Epithelial cell of proximal tubule (primary cell): ENCODE measurements around the gene SEPTIN11. TPM values are rescaled to one million over a fixed set of nuclear protein-coding genes. Genes with fewer than 3 reads are reported as not detected.

Experiments
- DNase-seq: peaks from one replicate; pipeline ENCODE4 v3.0.0-alpha.2; 2011; ENCODE audit warnings: low read depth
- H3K4me3 ChIP-seq: 2 replicates; pipeline ENCODE4 v1.5.1; 2011; ENCODE audit warnings: low read depth, mild to moderate bottlenecking, low read length
- total RNA-seq: library from RNA; depleted of rRNA; stranded (reverse); fragments of >200 nt; gene quantifications from 2 replicates; pipeline ENCODE4 v1.2.3, GENCODE V29; 2015
- TF ChIP-seq, protein P1 (sequence below): conservative IDR thresholded peaks from 2 replicates; pipeline ENCODE4 v1.5.1; 2012; ENCODE audit warnings: low read depth, mild to moderate bottlenecking, low read length

The SEPTIN11 gene
- total RNA-seq, 1 donor from 2014 or later = 86.7 TPM

DNA sequence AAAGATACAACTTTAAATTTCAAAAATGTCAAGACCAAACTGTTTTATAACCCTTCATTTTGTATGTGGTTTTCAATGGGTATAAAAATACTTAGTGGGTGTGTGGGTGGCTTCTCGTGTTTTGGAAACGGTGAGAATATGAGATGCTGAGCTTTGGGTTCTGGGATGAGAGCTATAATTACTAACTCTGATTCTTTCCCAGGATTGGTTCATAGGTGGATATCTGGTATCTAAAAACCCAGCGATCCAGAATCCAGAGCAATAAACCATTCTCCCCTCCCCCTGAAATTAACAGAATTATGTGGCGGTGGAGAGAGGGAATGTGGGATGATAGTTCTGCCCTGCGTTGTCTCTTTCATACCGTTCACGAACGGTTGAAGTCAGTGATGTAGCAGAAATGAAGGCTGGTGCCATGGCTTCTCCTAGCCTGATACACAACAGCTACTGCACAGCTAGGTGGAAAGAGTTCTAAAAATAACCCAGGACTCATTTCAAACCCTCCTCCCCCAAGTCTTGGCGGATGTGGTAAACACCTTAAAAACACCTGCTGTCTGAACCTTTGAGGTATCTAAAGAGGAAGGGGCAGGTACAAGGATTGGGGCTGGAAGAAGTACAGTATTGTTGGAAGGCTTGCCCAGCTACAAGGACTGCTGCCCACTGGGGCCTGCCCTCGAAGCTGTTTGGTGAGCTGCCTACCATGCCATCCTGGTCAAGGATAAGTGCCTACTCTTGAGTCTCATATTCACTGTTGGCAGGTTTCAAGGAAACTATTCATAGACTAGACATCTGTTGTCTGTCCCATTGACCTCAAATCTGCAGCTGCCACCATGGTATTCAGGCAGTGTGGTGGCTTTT is 44.5 kb downstream of the SEPTIN11 start:
- H3K4me3 ChIP-seq = no peak overlapping the region
- no peak for DNase-seq
- TF ChIP-seq, protein P1, sequence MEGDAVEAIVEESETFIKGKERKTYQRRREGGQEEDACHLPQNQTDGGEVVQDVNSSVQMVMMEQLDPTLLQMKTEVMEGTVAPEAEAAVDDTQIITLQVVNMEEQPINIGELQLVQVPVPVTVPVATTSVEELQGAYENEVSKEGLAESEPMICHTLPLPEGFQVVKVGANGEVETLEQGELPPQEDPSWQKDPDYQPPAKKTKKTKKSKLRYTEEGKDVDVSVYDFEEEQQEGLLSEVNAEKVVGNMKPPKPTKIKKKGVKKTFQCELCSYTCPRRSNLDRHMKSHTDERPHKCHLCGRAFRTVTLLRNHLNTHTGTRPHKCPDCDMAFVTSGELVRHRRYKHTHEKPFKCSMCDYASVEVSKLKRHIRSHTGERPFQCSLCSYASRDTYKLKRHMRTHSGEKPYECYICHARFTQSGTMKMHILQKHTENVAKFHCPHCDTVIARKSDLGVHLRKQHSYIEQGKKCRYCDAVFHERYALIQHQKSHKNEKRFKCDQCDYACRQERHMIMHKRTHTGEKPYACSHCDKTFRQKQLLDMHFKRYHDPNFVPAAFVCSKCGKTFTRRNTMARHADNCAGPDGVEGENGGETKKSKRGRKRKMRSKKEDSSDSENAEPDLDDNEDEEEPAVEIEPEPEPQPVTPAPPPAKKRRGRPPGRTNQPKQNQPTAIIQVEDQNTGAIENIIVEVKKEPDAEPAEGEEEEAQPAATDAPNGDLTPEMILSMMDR = no peak

DNA sequence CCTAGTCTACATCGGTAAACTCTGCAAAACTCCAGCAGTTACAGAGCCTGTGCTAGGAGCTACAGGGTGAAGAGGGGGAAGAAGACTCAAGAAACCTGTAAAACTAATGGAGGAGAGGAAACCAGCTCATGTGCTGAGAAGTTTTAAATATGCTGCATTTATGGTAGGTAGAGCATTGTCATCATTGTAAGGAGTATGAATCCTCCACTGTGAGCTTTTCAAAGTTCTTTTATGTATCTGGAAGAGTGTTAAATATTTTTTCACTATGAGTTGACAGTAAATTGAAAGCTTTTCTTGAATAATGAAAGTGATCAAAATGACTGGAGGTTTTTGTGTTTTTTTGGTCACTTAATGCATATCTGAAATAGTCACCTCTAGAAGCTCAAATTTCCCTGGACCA is 46.2 kb downstream of the SEPTIN11 start:
- no peak overlapping the region for H3K4me3 ChIP-seq
- TF ChIP-seq, protein P1 = no peak
- no peak for DNase-seq

DNA sequence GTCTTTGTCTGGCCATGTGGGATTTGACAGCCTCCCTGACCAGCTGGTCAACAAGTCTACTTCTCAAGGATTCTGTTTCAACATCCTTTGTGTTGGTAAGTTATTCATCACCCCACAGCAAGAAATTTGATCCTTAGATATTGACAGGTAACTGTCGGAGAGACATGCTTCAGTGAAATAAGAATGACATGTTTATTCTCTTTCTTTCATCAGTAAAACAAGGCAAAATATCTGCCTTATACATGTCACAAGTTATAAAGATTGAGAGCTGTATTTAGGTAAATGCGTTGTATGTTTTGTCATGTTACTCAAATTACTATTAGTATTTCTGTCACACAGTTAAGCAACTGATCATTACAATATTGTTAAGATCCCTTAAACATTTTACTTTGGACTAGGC is 46.9 kb downstream of the SEPTIN11 start:
- H3K4me3 ChIP-seq = no peak overlapping the region
- TF ChIP-seq, protein P1 = no peak
- no peak for DNase-seq

DNA sequence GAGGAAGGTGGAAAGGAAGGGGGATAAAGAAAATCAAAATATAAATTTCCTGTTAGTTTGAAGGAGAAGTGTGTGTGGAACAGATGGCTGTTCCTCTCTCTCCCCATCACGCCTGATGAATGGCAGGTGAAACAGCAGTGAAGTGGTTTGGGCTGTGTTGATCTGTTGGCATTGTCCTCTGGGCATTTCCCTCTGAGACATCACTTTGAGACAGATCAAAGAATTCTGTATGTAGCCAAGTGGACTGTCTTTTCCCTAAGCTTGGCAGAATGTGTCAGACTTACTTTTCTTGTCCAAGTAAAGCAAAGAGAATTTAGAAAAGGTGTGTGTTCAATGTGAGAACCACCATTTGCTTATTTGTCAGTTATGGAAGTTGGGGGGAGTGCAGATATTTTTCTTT is 47.5 kb downstream of the SEPTIN11 start:
- no peak for DNase-seq
- TF ChIP-seq, protein P1 = no peak
- no peak overlapping the region for H3K4me3 ChIP-seq

DNA sequence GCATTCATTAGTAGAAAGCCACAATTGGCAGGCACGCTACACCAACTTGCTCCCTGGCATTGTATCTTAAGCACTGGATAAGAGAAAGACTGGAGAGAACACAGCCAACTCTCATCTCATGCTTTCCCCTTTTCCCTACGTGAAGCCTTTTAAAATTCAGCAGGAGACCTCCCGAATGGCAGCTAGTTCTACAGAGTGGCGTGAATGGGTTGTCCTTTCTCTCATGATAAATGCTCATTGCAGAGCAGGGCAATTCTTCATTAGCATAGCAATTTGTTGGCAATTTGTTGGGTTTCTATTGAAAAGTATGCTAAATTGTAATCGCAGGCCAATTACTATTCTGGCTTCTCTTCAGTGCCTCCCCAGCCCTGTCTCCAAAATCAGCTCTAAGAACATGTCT is 48.0 kb downstream of the SEPTIN11 start:
- no peak for DNase-seq
- TF ChIP-seq, protein P1 = no peak
- no peak overlapping the region for H3K4me3 ChIP-seq

DNA sequence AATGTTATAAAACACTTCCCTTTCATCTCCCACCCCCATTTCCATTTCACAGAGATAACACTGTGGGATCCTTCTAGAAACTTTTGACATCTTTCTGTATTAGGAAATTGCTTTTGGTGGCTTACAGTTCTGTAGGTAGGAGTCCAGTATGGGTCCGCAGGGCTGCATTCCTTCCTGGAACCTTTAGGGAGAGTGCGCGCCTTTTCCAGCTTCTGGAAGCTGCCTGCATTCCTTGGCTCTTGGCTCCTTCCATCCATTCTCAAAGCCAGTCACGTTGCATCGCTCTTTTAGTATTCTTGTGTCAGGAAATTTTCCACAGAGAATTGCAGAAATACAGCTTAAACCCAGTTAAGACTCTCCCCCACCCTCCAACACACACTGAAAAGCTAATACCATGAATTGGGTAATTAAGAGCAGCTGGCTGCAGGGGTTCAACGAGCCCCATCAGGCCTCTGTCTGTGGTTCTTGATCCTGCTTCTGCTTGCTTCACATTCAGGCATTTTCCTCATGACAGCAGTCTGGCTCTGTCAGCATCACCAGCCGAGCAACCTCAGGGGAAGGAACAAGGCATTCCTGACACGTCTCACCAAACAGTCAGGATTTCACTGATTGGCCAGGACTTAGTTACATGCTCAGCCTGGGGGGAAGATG is 48.8 kb downstream of the SEPTIN11 start:
- TF ChIP-seq, protein P1 = no peak
- no peak for DNase-seq

More for the DNA sequence above, 48.8 kb downstream of the SEPTIN11 start:
- H3K4me3 ChIP-seq = no peak overlapping the region

Other genes with a start within 250 kb of the SEPTIN11 start
- gene SOWAHB, start 51.6 kb upstream of the SEPTIN11 start, total RNA-seq = 9.4 and 10.1 TPM in 2 replicates
- 116 and 200 TPM in 2 replicates for gene CCNI, start 126.2 kb downstream of the SEPTIN11 start, total RNA-seq
- gene CCNG2, start 207.5 kb downstream of the SEPTIN11 start, total RNA-seq = 17.7 and 22.1 TPM in 2 replicates